ENCODE results near the gene STOX2. TPM values are rescaled to one million over a fixed set of nuclear protein-coding genes. Genes with fewer than 3 reads are reported as not detected.

STOX2 gene
- total RNA-seq, 1 donor from 2014 or later: 8.5 TPM

DNA sequence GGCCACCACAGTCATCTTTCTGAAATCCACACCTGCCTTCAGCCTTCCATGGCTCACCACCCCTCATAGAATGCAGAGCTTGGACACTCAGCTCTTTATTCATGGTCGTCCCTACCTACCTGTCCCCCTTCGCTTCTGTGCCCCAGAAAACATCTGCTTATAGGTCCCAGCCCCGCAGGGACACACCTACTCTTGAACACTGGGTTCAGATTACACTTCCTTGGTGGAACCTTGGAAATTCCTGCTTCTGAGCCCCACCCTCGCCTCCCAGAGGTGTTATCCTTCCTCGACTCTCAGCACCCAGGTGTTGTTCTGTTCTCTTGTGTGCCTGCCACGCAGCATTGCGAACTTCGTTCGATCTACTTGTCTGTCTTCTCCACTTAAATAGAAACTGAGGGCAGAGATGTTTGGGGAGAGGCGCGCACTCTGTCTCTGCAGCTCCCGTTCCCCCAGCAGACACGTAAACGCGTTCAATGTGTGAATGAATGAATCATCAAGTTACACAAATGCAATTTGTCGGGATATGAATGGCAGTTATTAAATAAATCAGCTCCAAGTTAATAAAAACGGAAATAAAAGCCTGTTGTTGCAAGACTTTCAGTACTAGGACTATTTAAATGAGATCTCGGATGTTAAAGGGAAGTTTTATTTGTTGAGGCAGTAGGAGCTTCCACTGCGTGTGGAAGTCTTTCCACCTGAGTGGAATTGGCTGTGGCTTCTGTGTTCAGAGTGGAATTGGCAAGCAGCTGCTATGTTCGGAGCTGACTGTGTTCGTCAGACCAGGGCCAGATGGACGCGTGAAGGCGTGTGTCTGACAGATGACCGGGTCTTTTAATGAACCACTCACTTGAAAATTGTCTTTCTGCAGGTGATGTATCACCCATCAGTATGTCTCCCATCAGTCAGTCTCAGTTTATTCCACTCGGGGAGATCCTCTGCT, 95.6 kb downstream of the STOX2 start:
- ATAC-seq (ENCODE audit: poor library complexity) (peak; percentile 73), DNase-seq (no peak)
- intact Hi-C loops (cut with DNase I): no loop called here

- no peak for DNase-seq
- ATAC-seq (ENCODE audit: poor library complexity): no peak
- intact Hi-C loops (cut with DNase I): no loop called here
Measured at GRCh38 chr4:184003433-184003832, 98.3 kb downstream of the STOX2 start.

GRCh38 chr4:184007891-184008290, 102.8 kb downstream of the STOX2 start:
- ATAC-seq (ENCODE audit: poor library complexity) (no peak), DNase-seq (no peak)
- intact Hi-C loops (cut with DNase I): no loop called here

DNA sequence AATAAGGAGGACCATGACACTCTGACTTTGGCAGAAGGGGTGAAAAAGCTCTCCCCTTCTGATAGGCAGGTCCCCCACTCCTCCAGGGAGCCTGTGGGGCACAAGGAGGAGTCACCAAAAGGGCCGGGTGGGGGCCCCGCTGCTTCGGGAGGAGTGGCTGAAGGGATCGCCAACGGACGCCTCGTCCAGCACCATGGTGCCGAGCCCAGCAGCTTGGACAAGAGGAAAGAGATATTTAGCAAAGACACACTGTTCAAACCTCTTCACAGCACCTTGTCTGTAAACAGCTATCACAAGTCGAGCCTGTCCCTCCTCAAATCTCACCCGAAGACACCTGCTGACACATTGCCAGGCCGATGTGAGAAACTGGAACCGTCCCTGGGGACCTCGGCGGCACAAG, 105.6 kb downstream of the STOX2 start:
- no peak for DNase-seq
- intact Hi-C loops (cut with DNase I): no loop called here
- no peak for ATAC-seq (ENCODE audit: poor library complexity)

DNA sequence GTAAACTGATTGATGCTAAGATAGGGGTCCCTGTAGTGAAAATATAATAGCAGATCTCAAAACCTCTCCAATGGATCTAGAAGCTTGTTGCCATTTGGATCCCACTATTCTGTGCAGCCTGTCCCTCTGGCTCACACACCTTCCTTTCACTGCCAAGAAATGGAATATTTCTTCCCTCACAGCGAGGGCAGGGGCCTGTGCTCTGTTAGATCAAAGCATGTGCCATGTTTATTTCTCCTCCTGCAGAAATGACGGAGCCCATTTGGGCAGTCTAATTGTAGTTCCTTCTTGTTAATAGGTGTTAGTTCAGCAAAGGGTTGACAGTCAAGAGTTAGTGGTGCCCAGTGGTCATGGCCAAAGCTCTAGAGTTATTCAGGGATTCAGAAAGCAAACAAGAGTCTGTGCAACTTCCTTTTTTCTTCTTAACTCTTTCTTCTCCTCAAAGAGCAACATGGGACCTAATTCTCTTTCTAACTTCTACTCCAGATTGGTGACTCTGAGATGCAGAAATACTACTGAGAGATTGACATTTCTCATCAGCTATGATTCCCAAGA, 106.8 kb downstream of the STOX2 start:
- intact Hi-C loops (cut with DNase I): no loop called here
- DNase-seq (no peak), ATAC-seq (ENCODE audit: poor library complexity) (peak; percentile 63)

DNA sequence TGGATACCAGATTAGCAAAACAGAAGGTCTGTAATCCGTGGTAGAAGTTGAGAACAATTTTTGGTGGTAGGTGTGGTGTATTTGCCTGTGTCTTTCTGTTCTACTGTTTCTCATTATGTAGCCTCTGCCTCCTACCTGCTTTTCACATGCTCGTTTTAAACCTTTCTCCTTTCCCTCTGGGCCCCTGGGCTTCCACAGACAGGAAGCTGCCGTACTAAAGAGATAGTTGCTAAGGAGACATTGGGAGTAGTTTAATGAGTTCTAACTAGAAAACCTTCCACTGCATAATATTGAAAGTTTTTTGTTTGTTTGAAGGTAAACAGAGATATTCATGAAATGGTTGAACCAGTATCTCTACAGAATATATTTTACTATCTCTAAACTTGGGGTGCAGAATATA, 107.8 kb downstream of the STOX2 start:
- ATAC-seq (ENCODE audit: poor library complexity): peak; percentile 46
- DNase-seq: no peak
- intact Hi-C loops (cut with DNase I): no loop called here

DNA sequence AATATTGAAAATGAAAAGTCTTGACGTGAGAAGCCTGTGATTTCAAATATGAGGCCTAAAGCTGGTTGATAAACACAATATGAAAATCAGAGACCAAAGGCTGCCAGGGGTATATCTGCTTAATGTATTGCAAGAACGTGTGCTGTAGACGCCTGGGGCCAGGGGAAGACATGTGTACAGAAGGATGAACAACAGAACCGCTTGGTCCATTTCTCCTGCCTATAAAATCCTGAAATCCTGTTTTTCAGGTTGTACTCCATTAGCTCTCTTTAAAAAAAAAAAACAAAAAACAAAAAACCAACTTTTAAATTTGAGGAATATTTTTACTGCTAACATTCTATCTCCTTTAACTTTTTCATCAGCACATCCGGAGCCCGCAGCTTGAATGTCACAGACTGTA, 109.2 kb downstream of the STOX2 start:
- no peak for ATAC-seq (ENCODE audit: poor library complexity)
- DNase-seq: no peak
- intact Hi-C loops (cut with DNase I): no loop called here

- intact Hi-C loops (cut with DNase I): no loop called here
- no peak for ATAC-seq (ENCODE audit: poor library complexity)
- DNase-seq: no peak
Measured at GRCh38 chr4:184016759-184017668, 111.9 kb downstream of the STOX2 start.

DNA sequence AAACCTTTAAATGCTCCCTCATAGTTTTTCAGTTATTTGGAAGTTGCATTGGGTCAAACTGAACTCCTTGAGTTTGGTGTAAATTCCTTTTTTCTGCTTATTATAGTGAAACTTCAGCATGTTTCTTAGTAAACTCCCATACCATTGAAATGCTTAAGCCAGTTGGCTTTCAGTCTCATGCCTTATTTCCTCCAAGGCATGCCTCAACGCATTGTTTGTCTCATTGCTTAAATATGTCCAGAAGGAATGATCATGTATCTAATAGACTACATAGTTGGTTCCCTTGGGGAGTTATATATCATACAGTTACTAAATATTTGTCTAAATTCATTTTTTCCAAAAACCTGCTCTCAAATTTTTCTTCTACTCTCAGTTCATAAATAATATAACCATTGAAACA, 114.0 kb downstream of the STOX2 start:
- DNase-seq (no peak), ATAC-seq (ENCODE audit: poor library complexity) (no peak)
- intact Hi-C loops (cut with DNase I): no loop called here

- ATAC-seq (ENCODE audit: poor library complexity) (no peak), DNase-seq (no peak)
- intact Hi-C loops (cut with DNase I): no loop called here
Measured at GRCh38 chr4:184019667-184020623, 114.8 kb downstream of the STOX2 start.

DNA sequence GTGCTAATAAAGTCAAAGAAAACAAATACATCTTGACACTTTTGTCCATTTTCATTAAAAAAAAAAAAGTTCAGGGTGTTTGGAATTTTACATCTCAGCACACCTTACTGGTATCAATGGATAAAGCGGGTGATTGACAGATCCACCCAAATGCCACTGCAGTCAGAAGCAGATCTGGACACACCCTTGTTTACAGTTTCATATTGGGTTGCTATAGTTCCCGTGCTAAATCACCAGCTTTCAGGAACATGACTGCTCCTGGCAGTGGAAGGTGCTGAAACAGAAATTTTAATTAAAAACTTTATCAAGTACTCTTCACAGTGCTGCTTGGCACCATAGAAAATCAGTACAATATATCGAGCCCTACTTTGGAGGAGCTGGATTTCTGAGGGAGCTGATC, 116.3 kb downstream of the STOX2 start:
- intact Hi-C loops (cut with DNase I): no loop called here
- no peak for ATAC-seq (ENCODE audit: poor library complexity)
- DNase-seq: no peak

GRCh38 chr4:184022679-184023383, 117.7 kb downstream of the STOX2 start:
- DNase-seq: no peak
- intact Hi-C loops (cut with DNase I): no loop called here

GRCh38 chr4:184024637-184025036, 119.5 kb downstream of the STOX2 start:
- intact Hi-C loops (cut with DNase I): no loop called here
- ATAC-seq (ENCODE audit: poor library complexity) (no peak), DNase-seq (no peak)

More at GRCh38 chr4:184022679-184023383, 117.7 kb downstream of the STOX2 start:
- ATAC-seq (ENCODE audit: poor library complexity): no peak

- no peak for ATAC-seq (ENCODE audit: poor library complexity)
- intact Hi-C loops (cut with DNase I): no loop called here
- no peak for DNase-seq
Measured at GRCh38 chr4:184028561-184029374, 123.7 kb downstream of the STOX2 start.

DNA sequence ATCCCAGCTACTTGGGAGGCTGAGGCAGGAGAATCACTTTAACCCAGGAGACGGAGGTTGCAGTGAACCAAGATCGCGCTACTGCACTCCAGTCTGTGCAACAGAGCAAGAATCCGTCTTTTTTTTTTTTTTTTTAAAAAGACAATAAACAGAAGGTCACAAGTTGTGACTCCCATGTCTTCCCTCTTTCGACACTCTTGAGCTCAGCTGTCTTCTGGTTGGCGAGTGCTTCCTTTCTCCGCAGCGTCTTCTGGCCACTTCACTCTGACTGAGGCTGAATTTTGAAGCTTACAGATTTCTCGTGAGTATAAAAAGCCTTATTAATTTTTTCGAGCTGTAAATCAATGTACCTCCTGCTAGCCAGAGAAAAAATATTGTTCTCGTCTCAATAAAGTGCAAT, 124.9 kb downstream of the STOX2 start:
- ATAC-seq (ENCODE audit: poor library complexity): no peak
- intact Hi-C loops (cut with DNase I): no loop called here
- DNase-seq: no peak

DNA sequence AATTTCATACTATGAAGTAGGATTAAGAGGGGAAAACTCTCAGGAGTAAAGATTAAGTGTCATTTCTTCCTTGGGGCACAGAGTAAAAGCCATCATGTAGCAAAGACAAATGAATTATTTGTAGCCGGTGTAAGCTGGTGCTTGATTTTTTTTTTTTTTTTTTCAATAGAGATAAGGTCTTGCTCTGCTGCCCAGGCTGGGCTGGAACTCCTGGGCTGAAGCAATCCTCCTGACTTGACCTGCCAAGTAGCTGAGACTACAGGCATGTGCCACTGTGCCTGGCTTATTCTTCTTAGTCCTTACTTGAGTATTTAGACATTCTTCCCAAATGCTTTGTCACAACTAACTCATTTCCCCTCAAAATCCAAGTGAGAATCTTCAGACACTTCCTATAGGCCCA, 125.7 kb downstream of the STOX2 start:
- no peak for DNase-seq
- intact Hi-C loops (cut with DNase I): no loop called here
- peak; percentile 90 for ATAC-seq (ENCODE audit: poor library complexity)

DNA sequence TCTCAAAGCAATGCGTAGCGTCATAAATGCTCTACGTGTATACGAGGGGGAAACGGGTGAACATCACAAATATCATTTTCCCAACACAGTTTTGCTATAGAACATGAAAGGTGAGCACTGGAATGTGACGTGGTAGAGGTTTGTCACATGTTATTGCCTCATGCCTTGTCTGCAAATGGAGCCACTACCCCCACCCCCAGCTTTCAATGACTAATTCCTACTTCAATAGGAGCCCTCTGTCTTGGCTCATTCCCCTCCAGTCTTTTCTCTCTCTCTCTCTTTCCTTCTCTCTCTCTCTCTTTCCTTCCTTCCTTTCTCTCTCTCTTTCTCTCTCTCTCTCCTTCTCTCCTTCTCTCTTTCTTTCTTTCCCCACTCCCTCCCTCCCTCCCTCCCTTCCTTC, 127.0 kb downstream of the STOX2 start:
- ATAC-seq (ENCODE audit: poor library complexity): no peak
- intact Hi-C loops (cut with DNase I): no loop called here
- no peak for DNase-seq
